Measurements from ENCODE around the gene SLC6A4. TPM values are rescaled to one million over a fixed set of nuclear protein-coding genes. Genes with fewer than 3 reads are reported as not detected.

Gene SLC6A4
- total and polyA plus RNA-seq, 8 donors: 0.38 to 52.3 (median 1.4) TPM

GRCh38 chr17:30229012-30229411, 6.5 kb downstream of the SLC6A4 start:
- peaks cover 0 to 12% of the 10 kb centered on the region in 2 donors for H3K4me1 ChIP-seq
- no peak for TF ChIP-seq CTCF (IDR thresholded peaks at IDR 0.05)
- H3K27me3 ChIP-seq: peaks cover 0 to 16% of the 10 kb centered on the region in 2 donors
- intact Hi-C loops (cut with DNase I): no loop called here
- peak overlapping the region in 1 of 2 donors; percentile 41 for H3K27ac ChIP-seq
- H3K36me3 ChIP-seq: no peaks in the 10 kb centered on the region
- ATAC-seq (no peak), DNase-seq (no peak)
- no peaks in the 10 kb centered on the region for H3K9me3 ChIP-seq
- H3K4me3 ChIP-seq: no peak overlapping the region

- H3K9me3 ChIP-seq: no peaks in the 10 kb centered on the region
- no peak for TF ChIP-seq CTCF (IDR thresholded peaks at IDR 0.05)
- H3K36me3 ChIP-seq: no peaks in the 10 kb centered on the region
- H3K27ac ChIP-seq: peak overlapping the region in 1 of 2 donors; percentile 41
- no peak overlapping the region for H3K4me3 ChIP-seq
- intact Hi-C loops (cut with DNase I): no loop called here
- H3K4me1 ChIP-seq: peaks cover 0 to 12% of the 10 kb centered on the region in 2 donors
- H3K27me3 ChIP-seq: peaks cover 0 to 6% of the 10 kb centered on the region in 2 donors
- DNase-seq (no peak), ATAC-seq (no peak)
Observed at GRCh38 chr17:30228011-30228410, 7.5 kb downstream of the SLC6A4 start.

GRCh38 chr17:30226878-30227277, 8.6 kb downstream of the SLC6A4 start:
- Histone ChIP-seq H3K36me3 (no peaks in the 10 kb centered on the region), H3K4me1 (peaks cover 0 to 12% of the 10 kb centered on the region in 2 donors), H3K27me3 (no peaks in the 10 kb centered on the region), H3K27ac (no peak overlapping the region), H3K4me3 (no peak overlapping the region), H3K9me3 (no peaks in the 10 kb centered on the region)
- no peak for TF ChIP-seq CTCF (IDR thresholded peaks at IDR 0.05)
- no peak for ATAC-seq
- DNase-seq: no peak
- intact Hi-C loops (cut with DNase I): no loop called here

- Histone ChIP-seq H3K9me3 (no peaks in the 10 kb centered on the region), H3K27me3 (no peaks in the 10 kb centered on the region), H3K4me1 (peaks cover 0 to 10% of the 10 kb centered on the region in 2 donors), H3K4me3 (no peak overlapping the region), H3K27ac (no peak overlapping the region), H3K36me3 (no peaks in the 10 kb centered on the region)
- intact Hi-C loops (cut with DNase I): no loop called here
- no peak for TF ChIP-seq CTCF (IDR thresholded peaks at IDR 0.05)
- ATAC-seq (no peak), DNase-seq (no peak)
Observed at GRCh38 chr17:30225919-30226553, 9.5 kb downstream of the SLC6A4 start.

- intact Hi-C loops (cut with DNase I): no loop called here
- peaks cover 0 to under 1% of the 10 kb centered on the region in 2 donors for H3K4me1 ChIP-seq
- DNase-seq (no peak), ATAC-seq (no peak)
- H3K27ac ChIP-seq: no peak overlapping the region
- H3K36me3 ChIP-seq: no peaks in the 10 kb centered on the region
- H3K9me3 ChIP-seq: no peaks in the 10 kb centered on the region
- H3K4me3 ChIP-seq: no peak overlapping the region
- TF ChIP-seq CTCF (IDR thresholded peaks at IDR 0.05): no peak
- no peaks in the 10 kb centered on the region for H3K27me3 ChIP-seq
Observed at GRCh38 chr17:30225112-30225511, 10.4 kb downstream of the SLC6A4 start.
